OCI-LY1 (cell line): Measurements from ENCODE around the gene POLR1B.

Experiments used
- H2AFZ ChIP-seq: fragments of 200-600 bp; sonication (generic), shearing (Covaris generic); 2 replicates; pipeline ENCODE4 v1.6.0; 2014; ENCODE audit warnings: antibody characterized with exemption, mild to moderate bottlenecking, low read length
- H3F3A ChIP-seq: fragments of 200-600 bp; sonication (generic), shearing (Covaris generic); 2 replicates; pipeline ENCODE4 v1.6.0; 2014; ENCODE audit warnings: mild to moderate bottlenecking, antibody characterized with exemption, low read length, moderate library complexity; ENCODE audit not compliant: insufficient read depth
- H3K27ac ChIP-seq: fragments of 200-600 bp; sonication (generic); 2 replicates; pipeline ENCODE4 v1.5.1; 2014; ENCODE audit warnings: low read length, mixed run types, mild to moderate bottlenecking, low read depth; ENCODE audit not compliant: poor library complexity, severe bottlenecking
- H3K27me3 ChIP-seq: fragments of 200-600 bp; sonication (generic); 2 replicates; pipeline ENCODE4 v1.6.0; 2014; ENCODE audit warnings: antibody characterized with exemption, mild to moderate bottlenecking, low read length, moderate library complexity; ENCODE audit not compliant: insufficient read depth
- H3K36me3 ChIP-seq: fragments of 200-600 bp; sonication (generic); 2 replicates; pipeline ENCODE4 v1.6.1; 2014; ENCODE audit warnings: mild to moderate bottlenecking, antibody characterized with exemption, low read length, moderate library complexity, mixed read lengths; ENCODE audit not compliant: insufficient read depth
- H3K4me1 ChIP-seq: fragments of 200-600 bp; sonication (generic); 2 replicates; pipeline ENCODE4 v1.5.1; 2014; ENCODE audit warnings: mild to moderate bottlenecking, low read length, moderate library complexity; ENCODE audit not compliant: insufficient read depth, severe bottlenecking
- H3K4me2 ChIP-seq: fragments of 200-600 bp; sonication (generic), shearing (Covaris generic); 2 replicates; pipeline ENCODE4 v1.6.1; 2014; ENCODE audit warnings: low read length
- H3K4me3 ChIP-seq: fragments of 200-600 bp; sonication (generic); 2 replicates; pipeline ENCODE4 v1.5.1; 2014; ENCODE audit warnings: low read length, low read depth, mild to moderate bottlenecking, mixed read lengths; ENCODE audit not compliant: poor library complexity, severe bottlenecking
- H3K79me2 ChIP-seq: fragments of 200-600 bp; shearing (Covaris generic); 2 replicates; pipeline ENCODE4 v1.6.1; 2016; ENCODE audit warnings: mixed run types, low read length, mixed read lengths; ENCODE audit not compliant: insufficient read depth
- H3K9ac ChIP-seq: fragments of 200-600 bp; sonication (generic), shearing (Covaris generic); 2 replicates; pipeline ENCODE4 v1.6.1; 2014; ENCODE audit warnings: mild to moderate bottlenecking, low read length, mixed read lengths
- H3K9me2 ChIP-seq: fragments of 200-600 bp; sonication (generic), shearing (Covaris generic); 2 replicates; pipeline ENCODE4 v1.6.1; 2014; ENCODE audit warnings: low read depth, mild to moderate bottlenecking, low read length, mixed read lengths
- H3K9me3 ChIP-seq: fragments of 200-600 bp; shearing (Covaris generic); 2 replicates; pipeline ENCODE4 v1.6.1; 2014; ENCODE audit warnings: low read length, mixed read lengths
- H4K20me1 ChIP-seq: fragments of 200-600 bp; sonication (generic), shearing (Covaris generic); 2 replicates; pipeline ENCODE4 v1.6.0; 2016; ENCODE audit warnings: mild to moderate bottlenecking, low read length; ENCODE audit not compliant: insufficient read depth
- EZH2 ChIP-seq: fragments of 200-600 bp; sonication (generic), shearing (Covaris generic); IDR thresholded peaks from 2 replicates; pipeline ENCODE4 v1.8.0; 2017; ENCODE audit warnings: borderline replicate concordance, mixed run types, mild to moderate bottlenecking, antibody characterized with exemption, low read length, moderate library complexity, mixed read lengths
- TF ChIP-seq, protein P1 (sequence below): fragments of 200-600 bp; sonication (generic), shearing (Covaris generic); IDR thresholded peaks from 2 replicates; pipeline ENCODE4 v1.5.1; 2017; ENCODE audit warnings: mild to moderate bottlenecking, antibody characterized with exemption, low read length, moderate library complexity, mixed read lengths

POLR1B gene

DNA sequence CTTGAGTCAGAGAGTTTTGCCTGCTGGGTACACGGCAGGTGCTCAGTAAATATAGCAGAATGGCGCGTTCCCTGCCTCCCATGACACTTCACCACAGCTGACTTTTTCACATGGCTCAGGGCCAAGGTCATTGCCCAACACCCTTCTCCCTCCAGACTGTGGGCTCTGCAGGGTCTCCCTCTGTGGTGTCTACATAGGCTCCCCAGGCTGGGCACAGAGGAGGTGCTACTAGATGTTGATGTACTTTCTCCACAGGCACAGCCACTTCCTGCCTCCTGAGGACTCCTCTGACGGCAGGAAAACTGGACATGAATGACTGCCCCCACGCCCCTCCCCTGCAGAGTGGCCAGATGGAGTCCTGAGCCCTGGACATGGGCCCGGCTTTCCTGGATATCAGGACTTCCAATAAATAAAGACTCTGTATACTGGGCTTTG is 46.4 kb downstream of the POLR1B start:
- Histone ChIP-seq H3K36me3 (peaks cover 7% of the 10 kb centered on the region), H3K4me3 (no peak overlapping the region), H3K9me3 (no peaks in the 10 kb centered on the region), H3K79me2 (no peaks in the 10 kb centered on the region), H3K9ac (no peak overlapping the region), H3K27me3 (no peaks in the 10 kb centered on the region), H3K4me1 (peaks cover 14% of the 10 kb centered on the region), H3K4me2 (no peak overlapping the region), H2AFZ (no peak overlapping the region), H3F3A (no peaks in the 10 kb centered on the region), H3K27ac (no peak overlapping the region), H4K20me1 (no peaks in the 10 kb centered on the region), H3K9me2 (no peaks in the 10 kb centered on the region)
- TF ChIP-seq, protein P1, sequence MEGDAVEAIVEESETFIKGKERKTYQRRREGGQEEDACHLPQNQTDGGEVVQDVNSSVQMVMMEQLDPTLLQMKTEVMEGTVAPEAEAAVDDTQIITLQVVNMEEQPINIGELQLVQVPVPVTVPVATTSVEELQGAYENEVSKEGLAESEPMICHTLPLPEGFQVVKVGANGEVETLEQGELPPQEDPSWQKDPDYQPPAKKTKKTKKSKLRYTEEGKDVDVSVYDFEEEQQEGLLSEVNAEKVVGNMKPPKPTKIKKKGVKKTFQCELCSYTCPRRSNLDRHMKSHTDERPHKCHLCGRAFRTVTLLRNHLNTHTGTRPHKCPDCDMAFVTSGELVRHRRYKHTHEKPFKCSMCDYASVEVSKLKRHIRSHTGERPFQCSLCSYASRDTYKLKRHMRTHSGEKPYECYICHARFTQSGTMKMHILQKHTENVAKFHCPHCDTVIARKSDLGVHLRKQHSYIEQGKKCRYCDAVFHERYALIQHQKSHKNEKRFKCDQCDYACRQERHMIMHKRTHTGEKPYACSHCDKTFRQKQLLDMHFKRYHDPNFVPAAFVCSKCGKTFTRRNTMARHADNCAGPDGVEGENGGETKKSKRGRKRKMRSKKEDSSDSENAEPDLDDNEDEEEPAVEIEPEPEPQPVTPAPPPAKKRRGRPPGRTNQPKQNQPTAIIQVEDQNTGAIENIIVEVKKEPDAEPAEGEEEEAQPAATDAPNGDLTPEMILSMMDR: no peak
- TF ChIP-seq EZH2: no peak

DNA sequence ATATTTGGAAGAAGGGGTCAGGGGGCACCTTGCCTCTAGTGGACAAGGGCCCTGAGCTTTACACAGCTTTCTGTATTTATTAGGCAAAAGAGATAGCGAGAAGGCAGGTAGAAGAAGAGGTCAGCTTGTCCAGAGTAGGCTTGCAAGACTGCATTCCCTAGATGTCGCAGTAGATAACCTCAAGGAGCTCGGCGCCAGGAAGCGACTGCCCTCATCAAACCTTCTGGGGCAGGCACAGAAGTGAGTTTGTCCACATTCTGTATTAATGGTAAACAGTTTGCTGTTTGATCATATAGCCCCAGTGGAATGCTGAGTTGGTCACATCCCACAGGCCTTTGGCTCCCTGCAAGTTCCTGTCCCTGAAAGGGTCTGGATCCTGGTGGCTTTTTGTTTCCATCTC is 49.1 kb downstream of the POLR1B start:
- Histone ChIP-seq H3K79me2 (no peaks in the 10 kb centered on the region), H3K9me3 (no peaks in the 10 kb centered on the region), H2AFZ (no peak overlapping the region), H3K27ac (no peak overlapping the region), H3F3A (no peaks in the 10 kb centered on the region), H3K4me1 (no peaks in the 10 kb centered on the region), H4K20me1 (no peaks in the 10 kb centered on the region), H3K27me3 (no peaks in the 10 kb centered on the region), H3K4me3 (no peak overlapping the region), H3K36me3 (peaks cover 7% of the 10 kb centered on the region), H3K9ac (no peak overlapping the region), H3K9me2 (no peaks in the 10 kb centered on the region), H3K4me2 (no peak overlapping the region)
- no peak for TF ChIP-seq EZH2
- TF ChIP-seq, protein P1: no peak

DNA sequence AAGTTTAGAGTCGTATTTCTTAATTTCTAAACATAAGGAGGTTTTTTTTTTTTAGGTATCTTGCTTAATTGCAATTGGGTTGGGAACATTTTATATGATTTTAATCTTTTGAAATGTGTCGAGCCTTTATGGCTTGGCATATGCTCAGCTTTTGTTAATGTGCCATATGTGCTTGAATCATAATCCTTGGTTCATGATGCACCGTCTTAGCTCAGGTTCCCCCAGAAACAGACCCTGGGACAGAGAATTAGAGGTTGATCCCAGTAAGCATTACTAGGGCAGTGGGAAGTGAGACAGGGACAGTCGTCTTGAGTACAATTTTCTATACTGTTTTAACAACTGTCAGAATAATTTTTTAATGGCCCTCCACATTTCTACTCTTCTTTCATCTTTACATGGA is 51.5 kb downstream of the POLR1B start:
- no peaks in the 10 kb centered on the region for H4K20me1 ChIP-seq
- no peak for TF ChIP-seq EZH2
- TF ChIP-seq, protein P1: no peak
- H3K4me3 ChIP-seq: no peak overlapping the region
- no peak overlapping the region for H3K9ac ChIP-seq
- no peaks in the 10 kb centered on the region for H3K27me3 ChIP-seq
- H3K4me2 ChIP-seq: no peak overlapping the region
- no peak overlapping the region for H3K27ac ChIP-seq
- H3F3A ChIP-seq: no peaks in the 10 kb centered on the region
- H2AFZ ChIP-seq: no peak overlapping the region
- no peaks in the 10 kb centered on the region for H3K9me3 ChIP-seq
- no peaks in the 10 kb centered on the region for H3K9me2 ChIP-seq
- no peaks in the 10 kb centered on the region for H3K4me1 ChIP-seq
- H3K36me3 ChIP-seq: peaks cover 3% of the 10 kb centered on the region; the same call in 1 of the 2 replicates
- H3K79me2 ChIP-seq: no peaks in the 10 kb centered on the region
